ENCODE results near the gene UBE3C.

- no peak for TF ChIP-seq ELF4 (IDR thresholded peaks at IDR 0.05)
- no peak for TF ChIP-seq SP1 (IDR thresholded peaks at IDR 0.05)
- TF ChIP-seq BHLHE40 (IDR thresholded peaks at IDR 0.05; ENCODE audit: borderline replicate concordance): no peak
- no peak for TF ChIP-seq L3MBTL2 (conservative IDR thresholded peaks at IDR 0.05)
- TF ChIP-seq ARNT (IDR thresholded peaks at IDR 0.05): no peak
- no peak for TF ChIP-seq TARDBP (IDR thresholded peaks at IDR 0.05)
- no peak for TF ChIP-seq HDGF (IDR thresholded peaks at IDR 0.05; ENCODE audit: borderline replicate concordance)
- no peak for TF ChIP-seq SUZ12 (IDR thresholded peaks at IDR 0.05)
- TF ChIP-seq CTBP1 (IDR thresholded peaks at IDR 0.05; ENCODE audit: borderline replicate concordance): no peak
- no peak for TF ChIP-seq FOXK2 (IDR thresholded peaks at IDR 0.05)
Measured at GRCh38 chr7:157141525-157142060, 2.9 kb downstream of the UBE3C start.

Measured in HEK293T (cell line).